Neural crest cell (in vitro differentiated cells): Measurements from ENCODE around the gene SIGLEC9. TPM values are rescaled to one million over a fixed set of nuclear protein-coding genes. Genes with fewer than 3 reads are reported as not detected.
A peak's percentile ranks its signal among the peaks of the same experiment; 100 is the strongest.

Experiments used
- DNase-seq: peaks from one replicate; pipeline ENCODE4 v3.0.0; 2021; ENCODE audit warnings: low read depth, mixed read lengths, low spot score
- H3K27ac Mint-ChIP-seq: one replicate; pipeline ENCODE4 v1.8.0; 2021; ENCODE audit warnings: mild to moderate bottlenecking, mixed read lengths; ENCODE audit not compliant: unreplicated experiment
- H3K27me3 Mint-ChIP-seq: 2 replicates; pipeline ENCODE4 v1.8.0; 2021; ENCODE audit warnings: low read depth, mild to moderate bottlenecking, mixed read lengths
- H3K36me3 Mint-ChIP-seq: 2 replicates; pipeline ENCODE4 v1.8.0; 2021; ENCODE audit warnings: low read depth, mild to moderate bottlenecking, mixed read lengths
- H3K4me1 Mint-ChIP-seq: 2 replicates; pipeline ENCODE4 v1.8.0; 2021; ENCODE audit warnings: mixed read lengths
- H3K4me3 Mint-ChIP-seq: one replicate; pipeline ENCODE4 v1.8.0; 2021; ENCODE audit warnings: mild to moderate bottlenecking, mixed read lengths
- H3K9me3 Mint-ChIP-seq: 2 replicates; pipeline ENCODE4 v1.8.0; 2021; ENCODE audit warnings: mixed read lengths
- total RNA-seq: library from RNA; stranded (reverse); gene quantifications from 2 replicates; pipeline ENCODE4 v1.2.1, GENCODE V29; 2021
- TF ChIP-seq, protein P1 (sequence below): fragments of 200-600 bp; sonication (generic); conservative IDR thresholded peaks from 2 replicates; pipeline ENCODE4 v1.5.0; 2021; ENCODE audit warnings: antibody characterized with exemption, mild to moderate bottlenecking

The SIGLEC9 gene
- total RNA-seq, 1 donor from 2014 or later = not detected

DNA sequence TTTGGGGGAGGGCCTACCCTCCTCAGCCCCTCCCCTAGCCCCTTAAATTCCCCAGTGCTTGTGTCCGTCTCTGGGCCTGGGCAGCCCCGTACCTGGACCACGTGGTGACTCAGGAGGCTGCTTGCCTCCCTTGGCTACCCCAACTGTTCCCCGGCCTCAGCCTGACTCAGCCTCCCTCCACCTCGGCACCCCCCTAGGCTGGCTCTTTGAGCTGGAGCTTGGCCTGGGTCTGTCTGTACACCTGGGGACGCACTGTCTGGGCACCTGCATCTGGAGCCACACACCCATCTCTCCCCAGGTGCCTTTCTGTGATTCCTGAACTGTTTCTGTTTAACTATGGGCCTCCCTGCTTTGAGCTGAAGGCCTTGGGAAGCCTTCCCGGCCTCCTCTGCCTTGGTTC is 40.2 kb upstream of the SIGLEC9 start:
- Mint-ChIP-seq H3K9me3 (no peaks in the 10 kb centered on the region), H3K27me3 (peaks cover 24% of the 10 kb centered on the region), H3K36me3 (no peaks in the 10 kb centered on the region), H3K4me1 (no peaks in the 10 kb centered on the region), H3K4me3 (no peak overlapping the region), H3K27ac (no peak overlapping the region)
- no peak for DNase-seq
- TF ChIP-seq, protein P1, sequence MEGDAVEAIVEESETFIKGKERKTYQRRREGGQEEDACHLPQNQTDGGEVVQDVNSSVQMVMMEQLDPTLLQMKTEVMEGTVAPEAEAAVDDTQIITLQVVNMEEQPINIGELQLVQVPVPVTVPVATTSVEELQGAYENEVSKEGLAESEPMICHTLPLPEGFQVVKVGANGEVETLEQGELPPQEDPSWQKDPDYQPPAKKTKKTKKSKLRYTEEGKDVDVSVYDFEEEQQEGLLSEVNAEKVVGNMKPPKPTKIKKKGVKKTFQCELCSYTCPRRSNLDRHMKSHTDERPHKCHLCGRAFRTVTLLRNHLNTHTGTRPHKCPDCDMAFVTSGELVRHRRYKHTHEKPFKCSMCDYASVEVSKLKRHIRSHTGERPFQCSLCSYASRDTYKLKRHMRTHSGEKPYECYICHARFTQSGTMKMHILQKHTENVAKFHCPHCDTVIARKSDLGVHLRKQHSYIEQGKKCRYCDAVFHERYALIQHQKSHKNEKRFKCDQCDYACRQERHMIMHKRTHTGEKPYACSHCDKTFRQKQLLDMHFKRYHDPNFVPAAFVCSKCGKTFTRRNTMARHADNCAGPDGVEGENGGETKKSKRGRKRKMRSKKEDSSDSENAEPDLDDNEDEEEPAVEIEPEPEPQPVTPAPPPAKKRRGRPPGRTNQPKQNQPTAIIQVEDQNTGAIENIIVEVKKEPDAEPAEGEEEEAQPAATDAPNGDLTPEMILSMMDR = no peak

DNA sequence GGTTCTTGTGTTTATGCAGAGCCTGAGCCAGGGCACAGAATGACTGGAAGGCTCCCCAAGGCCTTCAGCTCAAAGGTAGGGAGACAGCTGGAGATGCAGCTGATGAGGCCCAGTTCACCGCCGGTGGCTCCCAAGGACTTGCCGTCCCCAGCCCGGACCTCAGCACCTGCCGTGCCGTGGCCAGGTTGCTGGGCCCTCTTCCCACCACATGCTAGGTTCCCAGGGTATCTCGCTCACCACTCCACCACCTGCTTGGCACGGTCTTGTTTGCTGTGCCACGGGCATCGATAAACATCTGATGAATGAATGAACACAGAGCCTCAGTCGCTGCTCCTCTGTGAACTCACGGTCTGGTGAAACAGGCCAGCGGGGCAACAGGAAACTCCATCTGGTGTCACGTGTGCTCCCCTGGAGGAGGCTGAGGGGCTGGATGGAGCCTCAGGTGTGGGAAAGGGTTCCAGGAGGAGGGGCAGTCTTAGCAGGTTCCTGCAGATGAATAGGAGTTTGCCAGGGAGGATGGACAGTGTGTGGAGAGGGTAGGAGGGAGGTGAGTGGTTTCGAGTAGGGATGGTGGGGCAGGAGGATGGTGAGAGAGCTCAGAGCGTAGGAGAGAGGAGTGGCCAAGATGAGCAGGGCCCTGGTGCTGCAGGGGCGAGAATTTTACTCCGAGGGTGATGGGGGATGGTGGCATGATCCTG is 38.4 kb upstream of the SIGLEC9 start:
- H3K36me3 Mint-ChIP-seq = no peaks in the 10 kb centered on the region
- H3K4me3 Mint-ChIP-seq = no peak overlapping the region
- H3K27ac Mint-ChIP-seq = peak overlapping the region; percentile 50
- H3K27me3 Mint-ChIP-seq = peaks cover 26% of the 10 kb centered on the region
- TF ChIP-seq, protein P1 = no peak
- no peaks in the 10 kb centered on the region for H3K4me1 Mint-ChIP-seq
- no peak for DNase-seq
- H3K9me3 Mint-ChIP-seq = no peaks in the 10 kb centered on the region

DNA sequence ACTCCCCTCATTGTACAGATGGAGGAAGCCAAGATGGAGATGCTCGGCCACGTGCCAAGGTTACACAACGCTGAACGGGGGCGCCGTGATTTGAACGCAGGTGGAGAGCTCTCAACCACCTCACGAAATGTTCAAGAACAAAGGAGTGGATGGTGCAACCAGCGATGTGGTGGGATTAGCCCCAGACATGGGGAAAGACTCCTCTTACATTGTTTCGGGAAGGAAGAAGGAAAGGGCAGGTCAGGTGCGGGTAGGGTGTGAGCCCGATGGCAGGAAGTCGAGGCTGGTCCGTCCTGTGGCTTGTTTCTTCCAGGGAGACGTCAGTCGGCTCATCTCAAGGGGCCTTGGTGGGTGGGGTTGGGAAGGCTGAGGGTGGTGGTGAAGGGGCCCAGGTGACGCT is 34.9 kb upstream of the SIGLEC9 start:
- no peak overlapping the region for H3K27ac Mint-ChIP-seq
- no peaks in the 10 kb centered on the region for H3K36me3 Mint-ChIP-seq
- H3K9me3 Mint-ChIP-seq = no peaks in the 10 kb centered on the region

DNA sequence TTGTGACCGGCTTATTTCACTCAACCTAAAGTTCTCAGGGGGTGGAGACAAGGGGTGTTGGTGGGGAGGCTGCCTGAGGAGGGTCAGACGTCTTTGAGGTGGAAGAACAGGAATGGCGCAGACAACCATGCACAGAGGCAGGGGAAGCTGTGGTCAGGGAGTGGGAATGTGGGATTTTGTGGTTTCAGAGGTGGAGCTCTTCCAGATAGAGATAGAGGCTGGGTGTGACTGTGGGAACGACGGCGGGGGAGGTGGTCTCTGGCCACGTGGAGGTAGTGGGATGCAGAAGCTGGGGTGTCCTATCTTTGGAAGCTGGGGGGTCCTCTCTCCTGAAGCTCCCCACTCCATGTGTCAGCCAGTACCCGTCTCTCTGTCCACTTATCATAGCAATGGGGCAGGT is 34.2 kb upstream of the SIGLEC9 start:
- H3K27me3 Mint-ChIP-seq = peaks cover 2% of the 10 kb centered on the region
- no peak overlapping the region for H3K27ac Mint-ChIP-seq
- H3K4me1 Mint-ChIP-seq = peaks cover 3% of the 10 kb centered on the region
- H3K9me3 Mint-ChIP-seq = no peaks in the 10 kb centered on the region
- H3K36me3 Mint-ChIP-seq = no peaks in the 10 kb centered on the region
- H3K4me3 Mint-ChIP-seq = no peak overlapping the region
- TF ChIP-seq, protein P1 = no peak
- no peak for DNase-seq

More for the DNA sequence above, 34.9 kb upstream of the SIGLEC9 start:
- Mint-ChIP-seq H3K27me3 (peaks cover 4% of the 10 kb centered on the region), H3K4me1 (peaks cover 3% of the 10 kb centered on the region), H3K4me3 (no peak overlapping the region)
- TF ChIP-seq, protein P1 = no peak
- no peak for DNase-seq

DNA sequence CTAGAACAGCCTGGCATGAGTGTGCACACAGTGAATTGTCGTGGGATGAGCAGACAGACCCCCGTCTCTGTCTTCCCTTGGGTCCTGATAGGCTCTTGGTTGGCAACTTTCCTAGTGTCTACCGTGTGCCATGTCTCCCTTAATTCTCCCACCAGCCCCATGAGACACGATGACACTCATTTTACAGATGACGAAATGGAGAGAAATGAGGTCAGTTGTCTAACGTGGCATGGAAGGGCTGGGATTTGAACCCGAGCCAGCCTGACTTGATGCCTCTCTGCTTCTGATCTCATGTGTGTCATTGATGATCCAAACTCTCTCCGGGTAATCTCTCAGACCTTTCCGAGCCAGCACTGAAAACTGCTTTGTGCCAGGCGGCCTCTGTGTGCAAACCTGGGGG is 33.6 kb upstream of the SIGLEC9 start:
- no peaks in the 10 kb centered on the region for H3K36me3 Mint-ChIP-seq

More for the DNA sequence above, 33.6 kb upstream of the SIGLEC9 start:
- H3K27me3 Mint-ChIP-seq = peaks cover 2% of the 10 kb centered on the region
- peaks cover 3% of the 10 kb centered on the region for H3K4me1 Mint-ChIP-seq
- H3K9me3 Mint-ChIP-seq = no peaks in the 10 kb centered on the region
- no peak overlapping the region for H3K27ac Mint-ChIP-seq
- no peak overlapping the region for H3K4me3 Mint-ChIP-seq
- no peak for DNase-seq
- TF ChIP-seq, protein P1 = no peak
